ENCODE data around the gene KCNMB3.

- no peak for TF ChIP-seq CTCF (IDR thresholded peaks at IDR 0.05; ENCODE audit: poor library complexity)
- TF ChIP-seq EZH2phosphoT487 (IDR thresholded peaks at IDR 0.05; ENCODE audit: low read depth, severe bottlenecking, unreplicated experiment): no peak
- no peak for TF ChIP-seq EZH2 (IDR thresholded peaks at IDR 0.05; ENCODE audit: borderline replicate concordance)
These were observed 30.9 kb upstream of the KCNMB3 start for GRCh38 chr3:179281825-179282224.

All from hepatocyte (in vitro differentiated cells).